Measurements from ENCODE around the gene CPNE8.

CPNE8 gene

DNA sequence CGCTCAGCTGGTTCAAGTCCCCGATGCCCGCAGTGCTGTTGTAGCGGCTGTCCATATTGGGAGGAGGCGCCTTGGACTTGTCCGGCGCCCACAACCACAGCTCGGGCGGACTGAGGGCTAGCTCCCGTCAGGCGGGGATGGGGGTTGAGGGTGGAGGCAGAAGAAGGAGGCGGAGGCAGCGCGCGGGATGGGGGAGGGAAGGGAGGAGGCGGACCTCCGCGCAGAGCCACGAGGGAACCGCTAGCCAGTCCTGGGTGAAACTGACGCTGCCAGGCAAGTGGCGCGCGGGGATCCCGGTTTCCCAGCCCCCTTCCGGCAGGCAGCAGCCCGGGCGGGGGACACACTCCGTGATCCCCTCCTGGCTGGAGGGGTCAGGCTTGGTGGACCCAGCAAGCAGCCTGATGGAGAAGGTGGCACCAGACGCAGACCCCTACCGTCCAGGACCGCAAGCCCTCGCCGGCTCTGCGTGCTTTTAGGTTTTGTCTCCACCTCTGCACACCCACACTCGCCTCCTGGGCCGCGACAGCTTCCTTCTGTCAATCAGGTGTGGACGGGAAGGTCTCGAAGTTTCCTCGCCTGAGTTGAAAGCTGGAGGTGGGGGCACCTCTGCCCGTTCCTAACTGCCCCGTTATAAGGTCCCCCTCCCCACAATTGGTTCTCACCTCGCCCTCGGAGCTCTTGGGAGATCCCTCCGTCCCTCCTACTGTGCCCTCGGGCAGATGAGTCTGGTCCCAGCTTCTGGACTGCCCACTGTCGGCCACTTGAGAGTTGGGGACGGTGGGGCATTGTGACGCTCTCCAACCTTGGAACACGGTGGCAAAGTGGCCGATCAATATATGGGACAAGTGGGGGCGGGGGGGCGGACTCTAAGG lies at the start of gene CPNE8:
CPNE8 (minus strand) TSS at position 112 of the 872 bp plus-strand sequence; CDS start at position 55, 57 bp downstream.
- DNase-seq (ENCODE audit: low read depth) = no peak

GRCh38 chr12:38954238-38954873 lies 49.0 kb upstream of the CPNE8 start:
- no peak for DNase-seq (ENCODE audit: low read depth)

DNA sequence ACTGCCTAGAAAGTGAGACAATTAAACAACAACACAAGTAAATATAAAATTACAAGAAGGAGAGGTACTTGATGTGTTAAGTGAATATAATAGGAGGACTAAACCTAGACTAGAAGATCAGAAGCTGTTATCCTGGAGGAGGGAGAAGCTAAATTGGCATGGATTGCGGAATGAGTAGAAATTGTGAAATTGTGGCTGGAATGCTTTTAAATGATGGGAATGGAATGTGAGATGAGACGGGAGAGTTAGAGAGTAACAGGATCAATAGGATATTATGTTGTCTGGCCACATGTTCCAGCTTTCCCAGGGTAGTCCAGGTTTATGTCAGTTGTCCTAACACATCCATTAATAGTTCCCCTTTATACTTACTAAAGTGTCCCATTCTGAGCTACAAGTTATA lies 44.0 kb upstream of the CPNE8 start:
- DNase-seq (ENCODE audit: low read depth) = no peak

DNA sequence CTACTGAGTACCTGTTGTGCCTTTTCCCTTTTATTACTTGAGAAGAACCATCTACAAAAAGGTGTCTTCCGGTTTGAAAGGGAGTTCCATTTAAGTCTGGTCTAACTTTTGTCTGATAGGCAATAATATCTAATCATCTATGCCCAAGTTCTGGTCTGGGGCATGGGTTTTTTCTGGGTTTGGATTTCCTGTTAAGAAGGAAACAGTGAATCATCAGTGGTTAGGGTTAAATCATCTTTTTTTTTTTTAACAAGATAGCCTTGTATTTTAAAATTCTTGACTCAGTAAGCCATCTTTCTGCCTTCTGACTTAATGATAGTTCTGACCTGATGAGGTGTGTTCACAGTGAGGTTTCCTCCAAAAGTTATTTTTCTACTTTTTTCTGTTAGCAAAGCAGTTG lies 29.3 kb upstream of the CPNE8 start:
- no peak for DNase-seq (ENCODE audit: low read depth)

- no peak for DNase-seq (ENCODE audit: low read depth)
Measured at GRCh38 chr12:38934078-38934584, 28.7 kb upstream of the CPNE8 start.

DNA sequence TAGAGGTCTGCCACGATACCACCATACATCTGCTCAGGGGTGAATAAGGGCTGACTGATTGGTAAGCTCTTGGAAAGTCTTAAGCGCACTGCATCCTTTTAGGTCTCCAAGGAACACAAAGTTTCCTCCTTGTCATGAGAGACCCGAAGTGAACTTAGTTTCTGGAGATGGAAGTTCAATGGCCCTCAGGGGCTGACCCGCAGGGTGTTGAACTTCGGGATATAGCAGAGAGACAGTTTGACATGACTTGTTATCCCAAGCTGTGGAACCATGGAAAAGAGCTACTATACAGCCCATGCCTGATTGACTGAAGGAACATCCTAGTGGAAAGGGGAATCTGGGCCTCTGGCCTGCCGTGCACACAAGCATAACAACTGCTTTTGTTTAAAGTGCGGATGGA lies 26.9 kb upstream of the CPNE8 start:
- no peak for DNase-seq (ENCODE audit: low read depth)

GRCh38 chr12:38931461-38931860 lies 26.1 kb upstream of the CPNE8 start:
- no peak for DNase-seq (ENCODE audit: low read depth)

DNA sequence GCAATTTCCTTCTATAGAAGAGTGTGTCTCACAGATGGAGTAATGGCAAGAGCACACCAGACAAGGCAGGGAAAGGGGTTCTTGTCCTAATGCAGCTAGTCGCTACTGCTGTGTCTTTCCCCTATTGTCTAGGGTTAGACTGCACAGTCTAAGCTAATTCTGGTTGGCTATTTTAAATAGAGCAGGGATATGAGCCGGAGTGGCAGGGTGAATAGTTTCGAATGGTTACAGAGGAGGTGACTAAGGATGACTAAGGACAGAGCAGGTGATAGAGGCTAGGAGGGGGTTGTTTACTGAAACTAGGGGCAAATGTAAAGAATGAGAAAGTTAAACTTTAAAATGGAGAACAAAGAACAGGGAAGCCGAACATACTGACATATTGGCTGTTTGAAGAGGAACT lies 25.6 kb upstream of the CPNE8 start:
- no peak for DNase-seq (ENCODE audit: low read depth)

GRCh38 chr12:38926501-38926900 lies 21.1 kb upstream of the CPNE8 start:
- no peak for DNase-seq (ENCODE audit: low read depth)

- DNase-seq (ENCODE audit: low read depth) = peak; percentile 32
Measured at GRCh38 chr12:38921025-38921677, 15.8 kb upstream of the CPNE8 start.

DNA sequence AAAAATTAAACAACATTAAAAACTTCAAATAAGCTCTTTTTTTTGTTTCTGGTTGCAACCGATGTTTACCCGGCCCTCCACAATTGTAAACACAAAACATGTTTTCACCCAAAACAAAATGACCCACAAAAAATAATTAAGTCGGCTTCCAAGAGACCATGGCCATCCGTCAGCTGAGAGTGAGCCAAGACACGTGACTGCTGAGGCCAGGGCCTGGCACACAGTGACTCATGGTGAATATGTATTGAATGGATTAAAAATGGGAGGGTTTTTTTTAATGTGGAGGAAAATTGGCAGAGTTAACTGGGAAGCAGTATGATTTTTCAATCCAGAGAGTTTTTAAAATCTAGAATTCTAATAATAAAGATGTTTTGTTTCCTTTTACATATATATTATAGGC lies 13.8 kb upstream of the CPNE8 start:
- no peak for DNase-seq (ENCODE audit: low read depth)

DNA sequence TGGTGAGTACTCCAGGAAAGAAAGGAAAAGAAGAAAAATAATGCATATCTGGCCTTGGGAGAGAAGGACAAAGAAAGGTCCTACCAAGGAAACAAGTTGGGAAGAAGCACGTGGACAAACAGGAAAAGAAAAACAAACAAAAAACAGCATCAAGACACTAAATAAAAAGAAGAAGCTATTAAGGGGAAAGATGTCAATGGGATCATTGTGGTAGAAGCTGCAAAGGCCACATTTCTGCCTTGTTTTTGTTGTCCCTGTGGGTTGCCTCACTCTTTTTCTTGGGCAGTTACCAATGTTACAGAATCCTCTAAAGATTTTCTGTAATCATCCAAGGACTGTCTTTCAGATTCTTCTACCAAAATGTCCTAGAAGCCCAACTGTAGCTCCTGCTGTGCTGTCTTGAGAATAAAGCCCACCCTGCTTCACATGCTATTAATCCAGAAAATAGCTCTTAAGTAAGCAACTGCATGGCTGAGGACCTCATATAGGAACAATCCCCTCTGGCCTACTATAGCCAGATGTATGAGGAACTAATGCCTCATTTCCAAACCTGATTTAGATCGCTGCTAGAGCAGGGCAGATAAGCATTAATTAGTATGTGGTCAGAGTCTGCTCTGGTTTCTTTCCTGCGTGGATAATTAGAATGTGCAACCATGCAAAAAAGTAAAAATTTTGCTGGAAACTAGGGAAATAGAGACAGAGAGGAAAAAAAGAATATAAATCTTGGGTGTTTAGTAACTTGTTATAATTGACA lies 10.2 kb upstream of the CPNE8 start:
- no peak for DNase-seq (ENCODE audit: low read depth)

GRCh38 chr12:38912116-38912515 lies 6.7 kb upstream of the CPNE8 start:
- no peak for DNase-seq (ENCODE audit: low read depth)

GRCh38 chr12:38911611-38912010 lies 6.2 kb upstream of the CPNE8 start:
- no peak for DNase-seq (ENCODE audit: low read depth)

GRCh38 chr12:38907201-38907923 lies 2.0 kb upstream of the CPNE8 start:
- DNase-seq (ENCODE audit: low read depth) = no peak

DNA sequence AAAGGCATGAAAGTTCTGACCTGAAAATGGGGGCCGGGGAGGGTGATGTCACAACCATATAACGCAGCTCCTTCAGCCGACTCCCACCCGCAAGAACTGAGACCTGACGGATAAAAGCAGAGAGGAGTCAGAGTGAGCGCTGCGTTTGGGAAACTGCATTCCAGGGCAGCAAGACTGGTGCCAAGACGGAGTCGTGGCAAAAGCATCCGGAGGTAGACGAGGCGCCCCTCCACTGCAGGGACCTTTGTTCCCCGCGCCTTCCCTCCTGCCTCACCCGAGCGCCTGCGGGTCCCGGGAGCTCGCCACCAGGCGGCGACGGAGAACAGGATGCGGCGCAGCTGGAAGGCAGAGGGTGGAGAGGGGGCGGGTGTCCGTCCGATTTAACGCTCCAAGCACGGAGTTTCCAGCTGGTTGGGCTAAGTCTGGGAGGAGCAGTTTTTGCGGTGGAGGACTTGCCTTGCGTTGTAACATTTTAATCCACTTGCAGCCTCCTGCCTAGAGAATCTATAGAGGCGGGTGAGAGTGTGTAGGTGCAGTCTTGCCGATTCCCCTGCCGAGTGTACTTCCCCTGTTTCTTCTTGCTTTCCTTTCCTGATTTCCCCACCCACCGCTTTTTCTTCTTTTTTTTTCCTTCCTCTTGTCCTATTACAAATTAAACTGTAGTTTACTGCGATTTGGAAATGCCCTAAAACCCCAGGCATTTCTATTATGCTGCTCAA lies 1.2 kb upstream of the CPNE8 start:
- peak; percentile 45 for DNase-seq (ENCODE audit: low read depth)

DNA sequence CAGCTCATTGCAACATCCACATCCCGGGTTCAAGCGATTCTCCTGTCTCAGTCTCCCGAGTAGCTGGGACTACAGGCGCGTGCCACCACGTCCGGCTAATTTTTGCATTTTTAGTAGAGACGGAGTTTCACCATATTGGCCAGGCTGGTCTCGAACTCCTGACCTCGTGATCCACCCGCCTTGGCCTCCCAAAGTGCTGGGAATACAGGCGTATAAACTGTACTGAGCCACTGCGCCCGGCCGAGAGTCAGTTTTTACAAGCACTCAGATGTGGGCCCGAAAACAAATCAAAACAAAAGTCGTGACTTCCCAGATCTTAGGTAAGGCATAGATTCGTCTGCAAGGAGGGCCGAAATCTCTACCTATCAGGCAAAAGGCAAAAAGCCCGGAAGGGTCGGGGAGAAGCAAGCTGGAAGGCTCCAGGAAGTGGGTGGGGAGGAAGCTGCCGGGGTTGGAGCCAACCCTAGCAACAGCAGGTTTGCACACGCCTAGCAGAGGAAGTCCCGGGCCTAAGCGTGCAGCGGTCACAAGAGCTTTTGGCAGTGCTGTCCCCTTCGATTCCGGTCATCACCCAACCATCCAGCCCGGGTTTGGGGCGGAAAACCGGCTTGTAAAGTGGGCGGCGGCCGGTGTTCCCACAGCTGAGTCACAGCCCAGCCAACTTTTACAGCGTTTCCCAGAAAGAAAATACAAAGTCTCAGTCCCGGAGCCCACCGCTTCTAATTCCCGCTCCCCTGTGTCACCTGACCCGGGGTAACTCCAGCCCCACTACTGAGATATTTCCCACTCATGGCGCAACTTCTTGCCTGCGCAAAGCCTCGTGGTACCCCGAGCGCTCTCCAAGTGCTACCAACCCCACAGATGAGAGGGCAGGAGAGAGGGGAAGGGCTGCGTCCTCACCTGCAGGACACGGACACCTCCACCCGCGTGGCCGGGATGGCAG lies 583 bp downstream of the CPNE8 start:
- DNase-seq (ENCODE audit: low read depth) = no peak

- no peak for DNase-seq (ENCODE audit: low read depth)
Measured at GRCh38 chr12:38903596-38903995, 1.8 kb downstream of the CPNE8 start.

DNA sequence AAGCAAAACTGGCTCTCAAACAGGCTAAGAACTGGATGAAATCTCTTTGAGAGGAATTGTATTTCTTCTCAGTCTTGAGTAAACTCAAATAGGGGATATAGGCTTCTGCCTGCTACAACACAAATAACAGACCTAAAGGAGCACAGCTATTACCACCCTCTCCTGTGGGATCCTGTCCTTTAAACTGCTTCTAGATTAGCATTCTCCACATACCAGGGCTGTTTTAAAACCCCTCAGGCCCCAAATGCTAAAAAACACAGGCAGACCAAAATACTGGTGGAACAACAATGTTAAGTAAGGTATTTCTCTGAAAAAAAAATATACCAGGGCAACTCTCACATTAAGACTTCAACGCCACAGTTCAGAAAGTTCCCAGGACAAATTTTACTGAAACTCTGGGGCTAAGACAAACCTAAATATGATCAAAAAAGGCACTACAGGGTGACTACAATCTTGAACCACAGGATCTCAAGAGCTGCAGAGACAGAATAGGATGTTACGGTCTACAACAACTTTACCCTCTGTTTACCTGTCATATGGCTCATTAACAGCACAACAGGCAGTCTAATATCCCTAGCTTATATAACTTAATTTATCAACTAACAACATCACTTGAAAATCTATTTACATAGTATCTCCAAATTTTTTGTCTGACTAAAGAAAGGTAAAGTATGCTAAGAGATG lies 7.2 kb downstream of the CPNE8 start:
- DNase-seq (ENCODE audit: low read depth) = no peak

Measured in non-pigmented ciliary epithelial cell (primary cell).